ENCODE results near the gene SSBP1.

Gene SSBP1

GRCh38 chr7:141701489-141702046 lies 36.6 kb upstream of the SSBP1 start:
- no peaks in the 10 kb centered on the region for H3F3A ChIP-seq (ENCODE audit: insufficient read depth, low read length)
- H3K4me3 ChIP-seq (ENCODE audit: low read depth, low read length, poor library complexity, severe bottlenecking): peak overlapping the region; percentile 72
- peak overlapping the region; percentile 92 for H3K4me2 ChIP-seq (ENCODE audit: low read length)
- no peaks in the 10 kb centered on the region for H3K36me3 ChIP-seq (ENCODE audit: insufficient read depth, low read length)
- peaks cover 5% of the 10 kb centered on the region; the same call in 1 of the 2 replicates for H3K27me3 ChIP-seq (ENCODE audit: insufficient read depth, low read length)
- TF ChIP-seq CTCF (IDR thresholded peaks at IDR 0.05; ENCODE audit: low read length): no peak
- no peaks in the 10 kb centered on the region for H3K9me3 ChIP-seq (ENCODE audit: low read length)
- no peaks in the 10 kb centered on the region for H3K9me2 ChIP-seq (ENCODE audit: low read depth, low read length)
- no peaks in the 10 kb centered on the region for H4K20me1 ChIP-seq (ENCODE audit: insufficient read depth, low read length)
- peaks cover 13% of the 10 kb centered on the region for H3K4me1 ChIP-seq (ENCODE audit: insufficient read depth, low read length, severe bottlenecking)
- H3K27ac ChIP-seq (ENCODE audit: low read depth, low read length, poor library complexity, severe bottlenecking): no peak overlapping the region
- no peak overlapping the region for H2AFZ ChIP-seq (ENCODE audit: low read length)
- peak overlapping the region; percentile 69 for H3K9ac ChIP-seq (ENCODE audit: low read length)
- no peaks in the 10 kb centered on the region for H3K79me2 ChIP-seq (ENCODE audit: insufficient read depth, low read length)

GRCh38 chr7:141702047-141702567 lies 36.1 kb upstream of the SSBP1 start, which contains the start of gene DENND11:
Gene DENND11 (minus strand): TSS chr7:141702166. CDS start chr7:141702153, 13 bp downstream.
- Histone ChIP-seq H3K9me2 (ENCODE audit: low read depth, low read length) (no peaks in the 10 kb centered on the region), H3K4me3 (ENCODE audit: low read depth, low read length, poor library complexity, severe bottlenecking) (peak within 1 kb of the TSS; percentile 72), H3K79me2 (ENCODE audit: insufficient read depth, low read length) (no peaks in the 10 kb centered on the region), H3K27ac (ENCODE audit: low read depth, low read length, poor library complexity, severe bottlenecking) (no peak within 1 kb of the TSS), H3K9me3 (ENCODE audit: low read length) (no peaks in the 10 kb centered on the region), H4K20me1 (ENCODE audit: insufficient read depth, low read length) (no peaks in the 10 kb centered on the region), H3K36me3 (ENCODE audit: insufficient read depth, low read length) (no peaks in the 10 kb centered on the region), H2AFZ (ENCODE audit: low read length) (no peak within 1 kb of the TSS), H3F3A (ENCODE audit: insufficient read depth, low read length) (no peaks in the 10 kb centered on the region), H3K4me2 (ENCODE audit: low read length) (peak within 1 kb of the TSS; percentile 95), H3K9ac (ENCODE audit: low read length) (peak within 1 kb of the TSS; percentile 69), H3K4me1 (ENCODE audit: insufficient read depth, low read length, severe bottlenecking) (peaks cover 13% of the 10 kb centered on the region), H3K27me3 (ENCODE audit: insufficient read depth, low read length) (peaks cover 5% of the 10 kb centered on the region; the same call in 1 of the 2 replicates)
- TF ChIP-seq CTCF (IDR thresholded peaks at IDR 0.05; ENCODE audit: low read length) (no peak), EZH2 (IDR thresholded peaks at IDR 0.05; ENCODE audit: borderline replicate concordance, low read length) (no peak)

- Histone ChIP-seq H2AFZ (ENCODE audit: low read length) (no peak overlapping the region), H3K4me2 (ENCODE audit: low read length) (no peak overlapping the region), H3F3A (ENCODE audit: insufficient read depth, low read length) (no peaks in the 10 kb centered on the region), H3K9ac (ENCODE audit: low read length) (no peak overlapping the region), H3K9me3 (ENCODE audit: low read length) (no peaks in the 10 kb centered on the region), H3K9me2 (ENCODE audit: low read depth, low read length) (no peaks in the 10 kb centered on the region), H3K27me3 (ENCODE audit: insufficient read depth, low read length) (peaks cover 5% of the 10 kb centered on the region; the same call in 1 of the 2 replicates), H3K79me2 (ENCODE audit: insufficient read depth, low read length) (no peaks in the 10 kb centered on the region), H4K20me1 (ENCODE audit: insufficient read depth, low read length) (no peaks in the 10 kb centered on the region), H3K4me3 (ENCODE audit: low read depth, low read length, poor library complexity, severe bottlenecking) (no peak overlapping the region), H3K4me1 (ENCODE audit: insufficient read depth, low read length, severe bottlenecking) (peaks cover 13% of the 10 kb centered on the region), H3K36me3 (ENCODE audit: insufficient read depth, low read length) (no peaks in the 10 kb centered on the region), H3K27ac (ENCODE audit: low read depth, low read length, poor library complexity, severe bottlenecking) (no peak overlapping the region)
- TF ChIP-seq EZH2 (IDR thresholded peaks at IDR 0.05; ENCODE audit: borderline replicate concordance, low read length): no peak
- TF ChIP-seq CTCF (IDR thresholded peaks at IDR 0.05; ENCODE audit: low read length): no peak
Observed at GRCh38 chr7:141702892-141703291, 35.3 kb upstream of the SSBP1 start.

Measured in OCI-LY1 (cell line).